Activated T-helper 2 cell treated with anti-CD3 and anti-CD28 coated beads, Interferon-gamma antibody, Interleukin-2, Interleukin-4, amounts not matched to agents 10 μg/mL and 5 μg/mL and 100 μg/mL, durations not matched to agents 14 hours and 24 hours and 36 hours (primary cell): Measurements from ENCODE around the gene BRD1. TPM values are rescaled to one million over a fixed set of nuclear protein-coding genes. Genes with fewer than 3 reads are reported as not detected.

Experiments
- DNase-seq: peaks from one replicate; pipeline ENCODE4 v3.0.0; 2021; ENCODE audit warnings: low spot score
- H3K27ac Mint-ChIP-seq: one replicate; pipeline ENCODE4 v1.8.0; 2021; ENCODE audit warnings: mixed read lengths
- H3K27me3 Mint-ChIP-seq: one replicate; pipeline ENCODE4 v1.8.0; 2021; ENCODE audit warnings: low read depth, mixed read lengths
- H3K36me3 Mint-ChIP-seq: one replicate; pipeline ENCODE4 v1.8.0; 2021; ENCODE audit warnings: low read depth, mixed read lengths
- H3K4me1 Mint-ChIP-seq: one replicate; pipeline ENCODE4 v1.8.0; 2021; ENCODE audit warnings: low read depth, mixed read lengths
- H3K4me3 Mint-ChIP-seq: one replicate; pipeline ENCODE4 v1.8.0; 2021; ENCODE audit warnings: low read depth, mild to moderate bottlenecking, moderate library complexity, mixed read lengths
- H3K9me3 Mint-ChIP-seq: one replicate; pipeline ENCODE4 v1.8.0; 2021; ENCODE audit warnings: mixed read lengths
- intact Hi-C: fragments of 100-400 bp; cut with micrococcal nuclease; formaldehyde crosslinking; loops from one replicate; pipeline ENCODE4 v1.15.1; 2023
- total RNA-seq: library from RNA; stranded (reverse); gene quantifications from 2 replicates; pipeline ENCODE4 v1.2.3, GENCODE V29; 2022

The BRD1 gene
- total RNA-seq, 1 donor from 2014 or later, result 41.3 TPM

DNA sequence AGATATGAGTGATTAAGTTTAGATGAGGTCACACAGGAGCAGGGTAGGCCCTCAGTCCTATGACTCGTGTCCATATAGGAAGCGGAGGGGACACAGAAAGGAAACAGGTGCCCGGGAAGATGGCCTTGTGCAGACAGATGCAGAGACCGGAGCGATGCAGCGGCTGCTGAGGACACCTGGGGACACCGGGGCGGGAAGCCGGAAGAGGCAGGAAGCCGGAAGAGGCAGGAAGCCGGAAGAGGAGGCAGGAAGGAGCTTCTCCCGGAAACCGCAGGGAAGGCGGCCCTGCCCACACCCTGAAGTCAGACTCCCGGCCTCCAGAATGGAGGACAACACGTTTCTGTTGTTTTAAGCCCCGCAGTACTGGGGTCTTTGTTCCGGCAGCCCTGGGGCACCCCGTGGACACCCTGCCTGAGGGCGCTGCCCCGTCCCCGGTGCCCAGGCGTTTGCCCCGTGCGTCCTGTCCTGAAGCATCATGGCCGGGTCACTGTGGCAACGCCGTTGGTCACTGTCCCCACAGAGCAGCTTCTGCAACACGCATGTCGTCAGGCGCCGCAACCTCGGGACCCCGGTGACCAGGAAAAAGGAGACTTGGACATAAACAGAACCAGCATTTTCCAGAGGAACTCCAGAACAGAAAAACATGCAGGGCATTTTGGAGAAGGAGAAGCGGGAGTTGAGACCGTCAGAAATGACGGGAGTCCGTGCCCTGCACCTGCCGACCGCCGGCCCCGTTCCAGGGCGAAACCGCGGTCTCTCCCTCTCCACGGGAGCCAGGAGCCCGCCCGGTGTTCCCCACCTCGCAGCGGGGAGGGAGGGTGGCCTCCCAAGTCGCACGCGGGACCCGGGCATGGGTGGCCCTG lies 103.4 kb downstream of the BRD1 start:
- DNase-seq, result no peak
- Mint-ChIP-seq H3K36me3 (no peaks in the 10 kb centered on the region), H3K4me1 (peaks cover 8% of the 10 kb centered on the region), H3K27ac (peak overlapping the region; percentile 75), H3K4me3 (peak overlapping the region; percentile 93), H3K27me3 (peaks cover 28% of the 10 kb centered on the region), H3K9me3 (no peaks in the 10 kb centered on the region)
- intact Hi-C loops, result no loop called here

DNA sequence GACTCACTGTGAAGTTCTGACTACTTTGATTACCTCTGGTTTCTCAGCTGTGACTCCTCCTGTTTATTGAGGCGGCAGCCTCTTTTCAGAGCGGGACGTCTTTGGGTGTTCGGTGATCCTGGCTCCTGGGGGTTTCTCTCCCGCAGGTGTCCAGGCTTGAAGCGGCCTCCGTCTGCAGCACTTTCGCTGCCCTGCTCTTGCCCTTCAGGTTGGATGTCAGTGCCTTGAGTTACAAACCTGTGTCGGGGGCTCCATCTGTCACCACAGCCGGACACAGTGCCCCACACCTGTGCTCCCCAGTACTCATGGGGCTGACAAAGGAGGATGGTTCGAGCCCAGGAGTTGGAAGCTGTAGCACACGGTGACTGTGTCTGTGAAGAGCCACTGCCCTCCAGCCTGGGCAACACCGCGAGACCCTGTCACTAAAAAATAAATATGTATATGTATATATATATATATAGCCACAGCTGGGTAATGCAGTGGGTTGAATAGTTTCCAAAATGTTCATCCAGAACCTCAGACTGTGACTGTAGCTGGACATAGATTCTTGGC lies 104.1 kb downstream of the BRD1 start:
- no peak overlapping the region for H3K27ac Mint-ChIP-seq
- peaks cover 8% of the 10 kb centered on the region for H3K4me1 Mint-ChIP-seq
- no peaks in the 10 kb centered on the region for H3K9me3 Mint-ChIP-seq
- no peaks in the 10 kb centered on the region for H3K36me3 Mint-ChIP-seq
- peaks cover 25% of the 10 kb centered on the region for H3K27me3 Mint-ChIP-seq
- peak overlapping the region; percentile 93 for H3K4me3 Mint-ChIP-seq
- no peak for DNase-seq
- intact Hi-C loops, result no loop called here

Other genes starting within 250 kb of the BRD1 start
- gene ZBED4, start 26.0 kb upstream of the BRD1 start, total RNA-seq, result 25.2 and 25.6 TPM in 2 replicates
- 15.5 and 16.5 TPM in 2 replicates for gene ALG12, start 90.6 kb upstream of the BRD1 start, total RNA-seq
- gene CRELD2, start 90.8 kb upstream of the BRD1 start, total RNA-seq, result 49.9 and 52.9 TPM in 2 replicates
- gene PIM3, start 132.9 kb upstream of the BRD1 start, total RNA-seq, result 215 TPM in 2 replicates
- gene IL17REL, start 184.9 kb upstream of the BRD1 start, total RNA-seq, result not detected in 2 replicates
- gene TTLL8, start 230.4 kb upstream of the BRD1 start, total RNA-seq, result not detected in 2 replicates